HepG2 (cell line): ENCODE results near the gene HYAL2. TPM values are rescaled to one million over a fixed set of nuclear protein-coding genes. Genes with fewer than 3 reads are reported as not detected.
A peak's percentile ranks its signal among the peaks of the same experiment; 100 is the strongest.

Experiments
- ATF7 ChIP-seq, 2 experiments: fragments of 450-650 bp in 1 of 2; sonication (generic) in 1 of 2; formaldehyde crosslinking in 1 of 2; IDR thresholded peaks; 2 replicates each; pipeline versions ENCODE4 v1.4.0 to v1.6.1; 2016 to 2020; ENCODE audit warnings: antibody characterized with exemption in 1 of 2, mild to moderate bottlenecking in 1 of 2, missing genetic modification reagents in 1 of 2
- CBX2 ChIP-seq, 2 experiments: fragments of 200-600 bp in 1 of 2; sonication (generic); formaldehyde crosslinking in 1 of 2; IDR thresholded peaks; 2 replicates each; pipeline versions ENCODE4 v1.7.0 to v1.8.1; 2018 to 2022; ENCODE audit warnings: low read depth in 2 of 2, low read length in 1 of 2, mild to moderate bottlenecking in 1 of 2, missing genetic modification reagents in 1 of 2
- CREB1 ChIP-seq, 2 experiments: fragments of 450-650 bp in 1 of 2; IDR thresholded peaks; 2 replicates each; pipeline ENCODE4 v1.6.1; 2016 to 2017; ENCODE audit warnings: control low read depth in 1 of 2, mild to moderate bottlenecking in 1 of 2, missing compliant biosample characterization in 1 of 2, missing genetic modification characterization in 1 of 2
- EED ChIP-seq: sonication (generic); formaldehyde crosslinking; IDR thresholded peaks from 2 replicates; pipeline ENCODE4 v1.5.0; 2020; ENCODE audit warnings: mild to moderate bottlenecking, missing genetic modification reagents
- FOXK2 ChIP-seq: fragments of 450-650 bp; IDR thresholded peaks from 2 replicates; pipeline ENCODE4 v1.6.1; 2016
- FOXM1 ChIP-seq: sonication (generic); formaldehyde crosslinking; IDR thresholded peaks from 2 replicates; pipeline ENCODE4 v1.5.0; 2020; ENCODE audit warnings: missing genetic modification reagents
- ISX ChIP-seq: sonication (generic); formaldehyde crosslinking; conservative IDR thresholded peaks from 2 replicates; pipeline ENCODE4 v1.5.0; 2020; ENCODE audit warnings: missing genetic modification reagents
- KDM4B ChIP-seq: sonication (generic); formaldehyde crosslinking; IDR thresholded peaks from 2 replicates; pipeline ENCODE4 v1.4.0; 2020; ENCODE audit warnings: missing genetic modification reagents
- KMT2A ChIP-seq: sonication (generic); formaldehyde crosslinking; IDR thresholded peaks from 2 replicates; pipeline ENCODE4 v1.4.0; 2020; ENCODE audit warnings: missing genetic modification reagents
- RFX3 ChIP-seq: IDR thresholded peaks from 2 replicates; pipeline ENCODE4 v1.6.1; 2016; ENCODE audit warnings: missing biosample characterization, missing genetic modification reagents
- TCF12 ChIP-seq, 2 experiments: fragments of 450-650 bp in 1 of 2; sonication (generic) in 1 of 2; formaldehyde crosslinking in 1 of 2; IDR thresholded peaks; 2 replicates each; pipeline versions ENCODE4 v1.6.1 to v1.8.0; 2017 to 2022; ENCODE audit warnings: antibody characterized with exemption in 1 of 2, mild to moderate bottlenecking in 1 of 2, missing genetic modification reagents in 1 of 2, moderate library complexity in 1 of 2
- TCF7 ChIP-seq: sonication (generic); IDR thresholded peaks from 2 replicates; pipeline ENCODE4 v1.6.1; 2016; ENCODE audit warnings: antibody characterized with exemption, low read depth
- WIZ ChIP-seq: sonication (generic); formaldehyde crosslinking; IDR thresholded peaks from 2 replicates; pipeline ENCODE4 v1.5.1; 2020; ENCODE audit warnings: mild to moderate bottlenecking, missing genetic modification reagents
- YY1 ChIP-seq: IDR thresholded peaks from 2 replicates; pipeline ENCODE4 v1.6.1; 2011; ENCODE audit warnings: low read length, low read depth, moderate library complexity, mild to moderate bottlenecking; ENCODE audit not compliant: insufficient read depth, insufficient replicate concordance
- ZBTB20 ChIP-seq: sonication (generic); formaldehyde crosslinking; IDR thresholded peaks from 2 replicates; pipeline ENCODE4 v1.8.1; 2023; ENCODE audit warnings: missing genetic modification reagents, low read depth, mild to moderate bottlenecking, borderline replicate concordance
- ZFP36L1 ChIP-seq: sonication (generic); formaldehyde crosslinking; IDR thresholded peaks from 2 replicates; pipeline ENCODE4 v1.8.0; 2022; ENCODE audit warnings: mild to moderate bottlenecking, missing genetic modification reagents, moderate library complexity
- ZFY ChIP-seq: sonication (generic); formaldehyde crosslinking; IDR thresholded peaks from 2 replicates; pipeline ENCODE4 v1.4.0; 2020; ENCODE audit warnings: missing genetic modification reagents
- ZNF101 ChIP-seq: sonication (generic); formaldehyde crosslinking; IDR thresholded peaks from 2 replicates; pipeline ENCODE4 v1.4.0; 2020; ENCODE audit warnings: mild to moderate bottlenecking, low read depth, missing genetic modification reagents, borderline replicate concordance
- ZNF225 ChIP-seq: sonication (generic); formaldehyde crosslinking; IDR thresholded peaks from 2 replicates; pipeline ENCODE4 v1.4.0; 2020; ENCODE audit warnings: mild to moderate bottlenecking, missing genetic modification reagents
- ZNF337 ChIP-seq: sonication (generic); formaldehyde crosslinking; IDR thresholded peaks from 2 replicates; pipeline ENCODE4 v1.5.1; 2020; ENCODE audit warnings: missing genetic modification reagents, low read depth, mild to moderate bottlenecking, borderline replicate concordance
- ZNF550 ChIP-seq: sonication (generic); formaldehyde crosslinking; IDR thresholded peaks from 2 replicates; pipeline ENCODE4 v1.4.0; 2020; ENCODE audit warnings: mild to moderate bottlenecking, missing genetic modification reagents, borderline replicate concordance
- ZNF772 ChIP-seq: sonication (generic); formaldehyde crosslinking; IDR thresholded peaks from 2 replicates; pipeline ENCODE4 v1.5.0; 2020; ENCODE audit warnings: mild to moderate bottlenecking, missing genetic modification reagents
- polyA plus RNA-seq, 8 experiments: library from polyadenylated mRNA; depleted of rRNA in 3 of 8; stranded (reverse) in 7 of 8; unstranded in 1 of 8; fragments of >200 nt; fragmentation: Illumina TruSeq in 4 of 8; extraction: Trizol in 4 of 8; gene quantifications; 2 replicates each; pipeline versions ENCODE4 v1.2.1 to v1.2.3, GENCODE V29; 2011 to 2016; ENCODE audit warnings: low read depth in 4 of 8, missing spikeins in 1 of 8, mixed read lengths in 1 of 8; ENCODE audit not compliant: insufficient read depth in 1 of 8
- total RNA-seq, 5 experiments: library from RNA; depleted of rRNA; stranded (reverse); fragments of >200 nt; fragmentation: Illumina TruSeq; extraction: Trizol; gene quantifications; 2 replicates each; pipeline ENCODE4 v1.2.3, GENCODE V29; 2016; ENCODE audit warnings: low read depth in 1 of 5
- TF ChIP-seq, protein P1 (sequence below): sonication (generic); formaldehyde crosslinking; IDR thresholded peaks from 2 replicates; pipeline ENCODE4 v1.9.0; 2021; ENCODE audit warnings: mild to moderate bottlenecking, missing genetic modification reagents
- TF ChIP-seq, protein P2 (sequence below): sonication (generic); formaldehyde crosslinking; IDR thresholded peaks from 2 replicates; pipeline ENCODE4 v1.5.0; 2020; ENCODE audit warnings: mild to moderate bottlenecking, missing genetic modification reagents, moderate library complexity

Gene HYAL2
- total and polyA plus RNA-seq, 2 of the 13 experiments (the other 11 are each of a cell fraction or from before 2014, with no cell fraction given) = 76.2 to 102 TPM

DNA sequence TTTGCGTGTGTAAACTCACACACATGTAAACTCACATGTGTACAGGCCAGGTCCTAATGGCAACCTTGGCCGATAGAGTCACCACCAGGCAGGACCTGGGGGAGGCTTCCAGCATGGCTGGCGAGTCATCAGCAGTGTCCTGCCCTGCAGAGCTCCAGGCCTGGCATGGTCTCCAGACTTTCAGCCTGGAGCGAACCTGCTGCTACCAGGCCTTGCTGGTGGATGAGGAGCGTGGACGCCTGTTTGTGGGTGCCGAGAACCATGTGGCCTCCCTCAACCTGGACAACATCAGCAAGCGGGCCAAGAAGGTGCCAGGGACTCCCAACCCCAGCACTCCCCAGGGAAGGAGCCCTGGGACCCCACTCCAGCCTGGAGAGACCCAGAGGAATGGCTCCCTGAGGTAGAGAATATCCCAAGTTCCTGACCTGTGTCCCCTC lies 52.5 kb downstream of the HYAL2 start (continued):
- no peak for TF ChIP-seq KMT2A (CRISPR knock-in tag)
- no peak for TF ChIP-seq RFX3
- TF ChIP-seq CREB1 (IDR thresholded peaks at IDR 0.05) = no peak
- no peak for TF ChIP-seq CREB1 (CRISPR knock-in tag; IDR thresholded peaks at IDR 0.05)
- no peak for TF ChIP-seq ZFP36L1 (CRISPR knock-in tag)
- no peak for TF ChIP-seq EED (CRISPR knock-in tag)
- no peak for TF ChIP-seq FOXM1 (CRISPR knock-in tag)
- TF ChIP-seq ZFY (CRISPR knock-in tag) = no peak; the same call in 1 of the 2 replicates
- TF ChIP-seq TCF7 = no peak
- TF ChIP-seq KDM4B (CRISPR knock-in tag) = no peak
- TF ChIP-seq ISX = no peak
- TF ChIP-seq ATF7 (IDR thresholded peaks at IDR 0.05) = no peak
- 0 out of 2 replicates have a peak, but pooled peaks have one; percentile 13 for TF ChIP-seq ATF7 (CRISPR knock-in tag; IDR thresholded peaks at IDR 0.05)
- TF ChIP-seq ZNF101 (CRISPR knock-in tag) = no peak
- TF ChIP-seq, protein P1, sequence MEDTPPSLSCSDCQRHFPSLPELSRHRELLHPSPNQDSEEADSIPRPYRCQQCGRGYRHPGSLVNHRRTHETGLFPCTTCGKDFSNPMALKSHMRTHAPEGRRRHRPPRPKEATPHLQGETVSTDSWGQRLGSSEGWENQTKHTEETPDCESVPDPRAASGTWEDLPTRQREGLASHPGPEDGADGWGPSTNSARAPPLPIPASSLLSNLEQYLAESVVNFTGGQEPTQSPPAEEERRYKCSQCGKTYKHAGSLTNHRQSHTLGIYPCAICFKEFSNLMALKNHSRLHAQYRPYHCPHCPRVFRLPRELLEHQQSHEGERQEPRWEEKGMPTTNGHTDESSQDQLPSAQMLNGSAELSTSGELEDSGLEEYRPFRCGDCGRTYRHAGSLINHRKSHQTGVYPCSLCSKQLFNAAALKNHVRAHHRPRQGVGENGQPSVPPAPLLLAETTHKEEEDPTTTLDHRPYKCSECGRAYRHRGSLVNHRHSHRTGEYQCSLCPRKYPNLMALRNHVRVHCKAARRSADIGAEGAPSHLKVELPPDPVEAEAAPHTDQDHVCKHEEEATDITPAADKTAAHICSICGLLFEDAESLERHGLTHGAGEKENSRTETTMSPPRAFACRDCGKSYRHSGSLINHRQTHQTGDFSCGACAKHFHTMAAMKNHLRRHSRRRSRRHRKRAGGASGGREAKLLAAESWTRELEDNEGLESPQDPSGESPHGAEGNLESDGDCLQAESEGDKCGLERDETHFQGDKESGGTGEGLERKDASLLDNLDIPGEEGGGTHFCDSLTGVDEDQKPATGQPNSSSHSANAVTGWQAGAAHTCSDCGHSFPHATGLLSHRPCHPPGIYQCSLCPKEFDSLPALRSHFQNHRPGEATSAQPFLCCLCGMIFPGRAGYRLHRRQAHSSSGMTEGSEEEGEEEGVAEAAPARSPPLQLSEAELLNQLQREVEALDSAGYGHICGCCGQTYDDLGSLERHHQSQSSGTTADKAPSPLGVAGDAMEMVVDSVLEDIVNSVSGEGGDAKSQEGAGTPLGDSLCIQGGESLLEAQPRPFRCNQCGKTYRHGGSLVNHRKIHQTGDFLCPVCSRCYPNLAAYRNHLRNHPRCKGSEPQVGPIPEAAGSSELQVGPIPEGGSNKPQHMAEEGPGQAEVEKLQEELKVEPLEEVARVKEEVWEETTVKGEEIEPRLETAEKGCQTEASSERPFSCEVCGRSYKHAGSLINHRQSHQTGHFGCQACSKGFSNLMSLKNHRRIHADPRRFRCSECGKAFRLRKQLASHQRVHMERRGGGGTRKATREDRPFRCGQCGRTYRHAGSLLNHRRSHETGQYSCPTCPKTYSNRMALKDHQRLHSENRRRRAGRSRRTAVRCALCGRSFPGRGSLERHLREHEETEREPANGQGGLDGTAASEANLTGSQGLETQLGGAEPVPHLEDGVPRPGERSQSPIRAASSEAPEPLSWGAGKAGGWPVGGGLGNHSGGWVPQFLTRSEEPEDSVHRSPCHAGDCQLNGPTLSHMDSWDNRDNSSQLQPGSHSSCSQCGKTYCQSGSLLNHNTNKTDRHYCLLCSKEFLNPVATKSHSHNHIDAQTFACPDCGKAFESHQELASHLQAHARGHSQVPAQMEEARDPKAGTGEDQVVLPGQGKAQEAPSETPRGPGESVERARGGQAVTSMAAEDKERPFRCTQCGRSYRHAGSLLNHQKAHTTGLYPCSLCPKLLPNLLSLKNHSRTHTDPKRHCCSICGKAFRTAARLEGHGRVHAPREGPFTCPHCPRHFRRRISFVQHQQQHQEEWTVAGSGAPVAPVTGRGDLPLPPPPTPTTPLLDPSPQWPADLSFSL (CRISPR knock-in tag) = no peak
- no peak for TF ChIP-seq ZNF772
- TF ChIP-seq FOXK2 = no peak
- no peak for TF ChIP-seq ZNF225
- TF ChIP-seq YY1 = no peak
- no peak for TF ChIP-seq ZNF550 (CRISPR knock-in tag)
- no peak for TF ChIP-seq ZBTB20 (CRISPR knock-in tag)
- no peak for TF ChIP-seq TCF12 (IDR thresholded peaks at IDR 0.05)
- no peak for TF ChIP-seq TCF12 (CRISPR knock-in tag; IDR thresholded peaks at IDR 0.05)
- no peak for TF ChIP-seq WIZ
- TF ChIP-seq ZNF337 (CRISPR knock-in tag) = peak; percentile 60; the same call in 1 of the 2 replicates
- TF ChIP-seq CBX2 (IDR thresholded peaks at IDR 0.05; ENCODE audit: low read depth, low read length) = no peak
- TF ChIP-seq CBX2 (CRISPR knock-in tag; IDR thresholded peaks at IDR 0.05; ENCODE audit: low read depth) = no peak
- TF ChIP-seq, protein P2, sequence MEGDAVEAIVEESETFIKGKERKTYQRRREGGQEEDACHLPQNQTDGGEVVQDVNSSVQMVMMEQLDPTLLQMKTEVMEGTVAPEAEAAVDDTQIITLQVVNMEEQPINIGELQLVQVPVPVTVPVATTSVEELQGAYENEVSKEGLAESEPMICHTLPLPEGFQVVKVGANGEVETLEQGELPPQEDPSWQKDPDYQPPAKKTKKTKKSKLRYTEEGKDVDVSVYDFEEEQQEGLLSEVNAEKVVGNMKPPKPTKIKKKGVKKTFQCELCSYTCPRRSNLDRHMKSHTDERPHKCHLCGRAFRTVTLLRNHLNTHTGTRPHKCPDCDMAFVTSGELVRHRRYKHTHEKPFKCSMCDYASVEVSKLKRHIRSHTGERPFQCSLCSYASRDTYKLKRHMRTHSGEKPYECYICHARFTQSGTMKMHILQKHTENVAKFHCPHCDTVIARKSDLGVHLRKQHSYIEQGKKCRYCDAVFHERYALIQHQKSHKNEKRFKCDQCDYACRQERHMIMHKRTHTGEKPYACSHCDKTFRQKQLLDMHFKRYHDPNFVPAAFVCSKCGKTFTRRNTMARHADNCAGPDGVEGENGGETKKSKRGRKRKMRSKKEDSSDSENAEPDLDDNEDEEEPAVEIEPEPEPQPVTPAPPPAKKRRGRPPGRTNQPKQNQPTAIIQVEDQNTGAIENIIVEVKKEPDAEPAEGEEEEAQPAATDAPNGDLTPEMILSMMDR = no peak
